IMR-90 (cell line): ENCODE data around the gene COL27A1. TPM values are rescaled to one million over a fixed set of nuclear protein-coding genes. Genes with fewer than 3 reads are reported as not detected.

Experiments used
- ATAC-seq: fragments of 200-7000 bp; cut with Tn5 transposase; 2 replicates; pipeline ENCODE4 v1.9.1; 2020; ENCODE audit warnings: low read depth, mild to moderate bottlenecking, moderate library complexity
- BruUV-seq: library from RNA; stranded (reverse); fragments of 400-500 nt; replicated peaks from 2 replicates; lab custom pipeline; 2021; lab: Mats Ljungman, UMichigan
- CTCF ChIA-PET: fragments of 300-600 bp; formaldehyde crosslinking; extraction: SDS; loops from one replicate; lab custom pipeline; 2021; ENCODE audit warnings: antibody characterized with exemption; lab: Yijun Ruan, JAX
- POLR2A ChIA-PET: fragments of 300-600 bp; sonication (Branson Sonifier 250); formaldehyde crosslinking; loops from one replicate; lab custom pipeline; 2022; ENCODE audit warnings: antibody characterized with exemption; ENCODE audit not compliant: unreplicated experiment; lab: Charles Lee
- DNase-seq: peaks from one replicate; pipeline ENCODE4 v3.0.0; 2013
- H2AFZ ChIP-seq: replicated peaks from 2 replicates; pipeline ENCODE3; 2013; ENCODE audit warnings: low read length, mild to moderate bottlenecking; ENCODE audit not compliant: poor library complexity
- H2AK5ac ChIP-seq: 2 replicates; pipeline ENCODE4 v1.6.1; 2013; ENCODE audit warnings: low read depth, low read length, inconsistent platforms
- H2AK9ac ChIP-seq: replicated peaks from 2 replicates; pipeline ENCODE3; 2013; ENCODE audit warnings: mild to moderate bottlenecking, low read depth, low read length, moderate library complexity; ENCODE audit not compliant: poor library complexity
- H2BK120ac ChIP-seq: 2 replicates; pipeline ENCODE4 v1.6.1; 2013; ENCODE audit warnings: low read depth, low read length, inconsistent platforms
- H2BK15ac ChIP-seq: 3 replicates; pipeline ENCODE4 v1.6.1; 2013; ENCODE audit warnings: low read depth, low read length, inconsistent platforms
- H2BK20ac ChIP-seq: 2 replicates; pipeline ENCODE4 v1.6.1; 2013; ENCODE audit warnings: low read depth, mild to moderate bottlenecking, inconsistent platforms, low read length, moderate library complexity
- H2BK5ac ChIP-seq: 2 replicates; pipeline ENCODE4 v1.6.1; 2013; ENCODE audit warnings: mild to moderate bottlenecking, low read depth, low read length, inconsistent platforms; ENCODE audit not compliant: poor library complexity, severe bottlenecking
- H3K14ac ChIP-seq: replicated peaks from 2 replicates; pipeline ENCODE4 v1.6.1; 2013; ENCODE audit warnings: low read depth, low read length, inconsistent platforms
- H3K18ac ChIP-seq: 2 replicates; pipeline ENCODE4 v1.6.1; 2013; ENCODE audit warnings: low read depth, low read length, control low read depth
- H3K23ac ChIP-seq: 2 replicates; pipeline ENCODE4 v1.6.1; 2013; ENCODE audit warnings: low read depth, low read length, inconsistent platforms
- H3K27ac ChIP-seq: 2 replicates; pipeline ENCODE4 v1.5.1; 2013; ENCODE audit warnings: mild to moderate bottlenecking, control low read depth, low read length; ENCODE audit not compliant: insufficient read depth
- H3K27me3 ChIP-seq: 2 replicates; pipeline ENCODE4 v1.6.1; 2013; ENCODE audit warnings: low read length; ENCODE audit not compliant: control insufficient read depth, insufficient read depth
- H3K36me3 ChIP-seq: 2 replicates; pipeline ENCODE4 v1.6.1; 2013; ENCODE audit warnings: low read length, mixed read lengths; ENCODE audit not compliant: control insufficient read depth, insufficient read depth
- H3K4ac ChIP-seq: 2 replicates; pipeline ENCODE4 v1.6.1; 2013; ENCODE audit warnings: low read depth, low read length, inconsistent platforms
- H3K4me1 ChIP-seq: 2 replicates; pipeline ENCODE4 v1.6.1; 2013; ENCODE audit warnings: low read length, mixed read lengths; ENCODE audit not compliant: control insufficient read depth, insufficient read depth
- H3K4me2 ChIP-seq: 2 replicates; pipeline ENCODE4 v1.6.1; 2013; ENCODE audit warnings: low read depth, mild to moderate bottlenecking, control low read depth, low read length, moderate library complexity
- H3K4me3 ChIP-seq: 2 replicates; pipeline ENCODE4 v1.5.1; 2013; ENCODE audit warnings: low read depth, mild to moderate bottlenecking, control low read depth, low read length, moderate library complexity; ENCODE audit not compliant: insufficient read depth
- H3K56ac ChIP-seq: 2 replicates; pipeline ENCODE4 v1.6.1; 2013; ENCODE audit warnings: low read length, inconsistent platforms; ENCODE audit not compliant: insufficient read depth; ENCODE audit errors: extremely low read depth
- H3K79me1 ChIP-seq, 2 experiments: 2 replicates each; pipeline ENCODE4 v1.6.1; 2013; ENCODE audit warnings: low read length in 2 of 2, inconsistent platforms in 1 of 2, low read depth in 1 of 2
- H3K9ac ChIP-seq: 2 replicates; pipeline ENCODE4 v1.6.1; 2013; ENCODE audit warnings: low read depth, low read length, control low read depth
- H3K9me1 ChIP-seq: 2 replicates; pipeline ENCODE4 v1.6.1; 2013; ENCODE audit warnings: low read length, inconsistent platforms; ENCODE audit not compliant: insufficient read depth
- H3K9me3 ChIP-seq: 2 replicates; pipeline ENCODE4 v1.6.1; 2013; ENCODE audit warnings: low read length; ENCODE audit not compliant: control insufficient read depth, insufficient read depth
- H4K20me1 ChIP-seq: 2 replicates; pipeline ENCODE4 v1.6.1; 2013; ENCODE audit warnings: low read length, inconsistent platforms; ENCODE audit not compliant: insufficient read depth
- H4K5ac ChIP-seq: 2 replicates; pipeline ENCODE4 v1.6.1; 2013; ENCODE audit warnings: mild to moderate bottlenecking, low read depth, low read length, control low read depth
- H4K8ac ChIP-seq, 2 experiments: 2 replicates each; pipeline ENCODE4 v1.6.1; 2013; ENCODE audit warnings: low read depth in 2 of 2, low read length in 2 of 2, control low read depth in 1 of 2, inconsistent platforms in 1 of 2
- H4K91ac ChIP-seq: 2 replicates; pipeline ENCODE4 v1.6.1; 2013; ENCODE audit warnings: low read depth, low read length, inconsistent platforms; ENCODE audit not compliant: insufficient read depth
- BHLHE40 ChIP-seq: fragments of 150-350 bp; IDR thresholded peaks from 2 replicates; pipeline ENCODE4 v1.6.1; 2016; ENCODE audit warnings: mild to moderate bottlenecking, low read depth, low read length
- MAFK ChIP-seq: IDR thresholded peaks from 2 replicates; pipeline ENCODE4 v1.6.1; 2012; ENCODE audit warnings: low read depth, low read length, improper control_type of control experiment
- NFE2L2 ChIP-seq: fragments of 150-350 bp; IDR thresholded peaks from 2 replicates; pipeline ENCODE4 v1.6.1; 2016; ENCODE audit warnings: low read depth, mild to moderate bottlenecking, low read length
- RFX5 ChIP-seq: IDR thresholded peaks from 2 replicates; pipeline ENCODE4 v1.8.0; 2012; ENCODE audit warnings: low read depth, mild to moderate bottlenecking, low read length, moderate library complexity
- WGBS, 2 experiments: methylation state at CpG; one replicate each; pipeline versions ENCODE4 v1.1.5 to v1.1.7; 2013; ENCODE audit warnings: missing lambda C conversion rate in 2 of 2; ENCODE audit not compliant: insufficient read length in 1 of 2; ENCODE audit errors: extremely low coverage in 2 of 2; 5-methylcytosine and 5-hydroxymethylcytosine counted together
- dilution Hi-C: fragments of 300-500 bp; cut with HindIII; formaldehyde crosslinking; loops from one replicate; pipeline ENCODE4 v1.14.3; 2018; ENCODE audit warnings: low sequenced_read_pairs; ENCODE audit not compliant: unreplicated experiment
- in situ Hi-C: fragments of 300-500 bp; cut with MboI; formaldehyde crosslinking; loops from 3 replicates; pipeline ENCODE4 v1.14.3; 2019; ENCODE audit warnings: low sequenced_read_pairs, inconsistent platforms, mixed read lengths
- intact Hi-C: fragments of 100-400 bp; cut with micrococcal nuclease; formaldehyde crosslinking; loops from 2 replicates; pipeline ENCODE4 v1.10.0; 2022
- polyA plus RNA-seq, 3 experiments: library from polyadenylated mRNA; depleted of rRNA; stranded (reverse); fragments of >200 nt; gene quantifications; 2 replicates each; pipeline ENCODE4 v1.2.3, GENCODE V29; 2012; ENCODE audit warnings: low replicate concordance in 1 of 3
- total RNA-seq: library from RNA; depleted of rRNA; stranded (reverse); fragments of >200 nt; gene quantifications from 2 replicates; pipeline ENCODE4 v1.2.3, GENCODE V29; 2012
- TF ChIP-seq, protein P1 (sequence below): conservative IDR thresholded peaks from 2 replicates; pipeline ENCODE4 v1.5.1; 2012; ENCODE audit warnings: mild to moderate bottlenecking, low read depth, low read length, improper control_type of control experiment

COL27A1 gene
- total and polyA plus RNA-seq, 2 of the 4 experiments (the other 2 are of a cell fraction) = 3.2 to 18.3 TPM

- H4K20me1 ChIP-seq = no peaks in the 10 kb centered on the region; the same call in 1 of the 2 replicates
- 0 out of 2 replicates have a peak overlapping the region, but pooled peaks have one; percentile 16 for H2BK120ac ChIP-seq
- no peak overlapping the region for H2AFZ ChIP-seq
- no TSS peak for BruUV-seq
- no peak overlapping the region for H2BK15ac ChIP-seq
- ChIA-PET CTCF (no interaction called here), POLR2A (no interaction called here)
- no peak overlapping the region for H4K8ac ChIP-seq
- H3K27me3 ChIP-seq = no peaks in the 10 kb centered on the region
- no peak overlapping the region for H3K56ac ChIP-seq
- H4K5ac ChIP-seq = no peak overlapping the region
- H3K79me1 ChIP-seq = peaks cover 7 to 43% of the 10 kb centered on the region in 2 experiments; a peak in 3 of 4 replicates
- no CpG with 5 or more reads among the region's 6 CpGs for WGBS, 2 experiments
- DNase-seq (no peak), ATAC-seq (no peak)
- in situ Hi-C loops (no loop called here), intact Hi-C loops (no loop called here), dilution Hi-C loops (no loop called here)
- H2AK5ac ChIP-seq = no peak overlapping the region
- H2AK9ac ChIP-seq = no peak overlapping the region
- no peak overlapping the region for H3K4me2 ChIP-seq
- peaks cover 32% of the 10 kb centered on the region for H3K4me1 ChIP-seq
- peaks cover 49% of the 10 kb centered on the region for H3K9me1 ChIP-seq
- peak overlapping the region; percentile 12; the same call in 1 of the 2 replicates for H4K91ac ChIP-seq
- no peak overlapping the region for H2BK20ac ChIP-seq
- H3K36me3 ChIP-seq = peaks cover 3% of the 10 kb centered on the region; the same call in 1 of the 2 replicates
- TF ChIP-seq NFE2L2 = no peak
- no peak for TF ChIP-seq MAFK
- TF ChIP-seq, protein P1, sequence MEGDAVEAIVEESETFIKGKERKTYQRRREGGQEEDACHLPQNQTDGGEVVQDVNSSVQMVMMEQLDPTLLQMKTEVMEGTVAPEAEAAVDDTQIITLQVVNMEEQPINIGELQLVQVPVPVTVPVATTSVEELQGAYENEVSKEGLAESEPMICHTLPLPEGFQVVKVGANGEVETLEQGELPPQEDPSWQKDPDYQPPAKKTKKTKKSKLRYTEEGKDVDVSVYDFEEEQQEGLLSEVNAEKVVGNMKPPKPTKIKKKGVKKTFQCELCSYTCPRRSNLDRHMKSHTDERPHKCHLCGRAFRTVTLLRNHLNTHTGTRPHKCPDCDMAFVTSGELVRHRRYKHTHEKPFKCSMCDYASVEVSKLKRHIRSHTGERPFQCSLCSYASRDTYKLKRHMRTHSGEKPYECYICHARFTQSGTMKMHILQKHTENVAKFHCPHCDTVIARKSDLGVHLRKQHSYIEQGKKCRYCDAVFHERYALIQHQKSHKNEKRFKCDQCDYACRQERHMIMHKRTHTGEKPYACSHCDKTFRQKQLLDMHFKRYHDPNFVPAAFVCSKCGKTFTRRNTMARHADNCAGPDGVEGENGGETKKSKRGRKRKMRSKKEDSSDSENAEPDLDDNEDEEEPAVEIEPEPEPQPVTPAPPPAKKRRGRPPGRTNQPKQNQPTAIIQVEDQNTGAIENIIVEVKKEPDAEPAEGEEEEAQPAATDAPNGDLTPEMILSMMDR = no peak
- no peak for TF ChIP-seq RFX5
- no peak for TF ChIP-seq BHLHE40
- peak overlapping the region; percentile 50; the same call in 1 of the 2 replicates for H3K4ac ChIP-seq
- no peak overlapping the region for H2BK5ac ChIP-seq
- no peak overlapping the region for H3K23ac ChIP-seq
- no peak overlapping the region for H3K18ac ChIP-seq
- no peak overlapping the region for H3K9ac ChIP-seq
- no peak overlapping the region for H3K4me3 ChIP-seq
- no peak overlapping the region for H3K14ac ChIP-seq
- H3K27ac ChIP-seq = no peak overlapping the region
- no peaks in the 10 kb centered on the region for H3K9me3 ChIP-seq
Measured at GRCh38 chr9:114282507-114282906, 127.2 kb downstream of the COL27A1 start.
